COLO829 (cell line): ENCODE results near the gene SUN2.

Experiments used
- DNase-seq: peaks from one replicate; pipeline ENCODE4 v3.0.0; 2012; ENCODE audit warnings: low spot score

The SUN2 gene

GRCh38 chr22:38735126-38735464, 20.7 kb downstream of the SUN2 start:
- DNase-seq: no peak

- DNase-seq: no peak
Observed at GRCh38 chr22:38734421-38735100, 21.2 kb downstream of the SUN2 start.

- no peak for DNase-seq
Observed at GRCh38 chr22:38733724-38734381, 21.9 kb downstream of the SUN2 start.

GRCh38 chr22:38733329-38733723, 22.5 kb downstream of the SUN2 start:
- DNase-seq: peak; percentile 50

- no peak for DNase-seq
Observed at GRCh38 chr22:38732251-38732815, 23.5 kb downstream of the SUN2 start.

- no peak for DNase-seq
Observed at GRCh38 chr22:38731703-38732161, 24.1 kb downstream of the SUN2 start.

- no peak for DNase-seq
Observed at GRCh38 chr22:38730411-38730871, 25.4 kb downstream of the SUN2 start.

GRCh38 chr22:38729946-38730345, 25.9 kb downstream of the SUN2 start:
- DNase-seq: no peak

- DNase-seq: no peak
Observed at GRCh38 chr22:38728871-38729796, 26.7 kb downstream of the SUN2 start.

GRCh38 chr22:38727530-38728451, 28.0 kb downstream of the SUN2 start:
- DNase-seq: no peak

- DNase-seq: no peak
Observed at GRCh38 chr22:38727123-38727522, 28.7 kb downstream of the SUN2 start.

GRCh38 chr22:38725900-38726655, 29.7 kb downstream of the SUN2 start:
- no peak for DNase-seq

GRCh38 chr22:38724926-38725571, 30.7 kb downstream of the SUN2 start:
- peak; percentile 59 for DNase-seq

- DNase-seq: no peak
Observed at GRCh38 chr22:38724176-38724575, 31.6 kb downstream of the SUN2 start.

- no peak for DNase-seq
Observed at GRCh38 chr22:38721551-38721950, 34.2 kb downstream of the SUN2 start.

GRCh38 chr22:38720350-38720749, 35.4 kb downstream of the SUN2 start:
- no peak for DNase-seq

GRCh38 chr22:38719196-38719595, 36.6 kb downstream of the SUN2 start:
- no peak for DNase-seq

- peak; percentile 98 for DNase-seq
Observed at GRCh38 chr22:38718414-38718813, 37.4 kb downstream of the SUN2 start.

GRCh38 chr22:38717244-38717643, 38.6 kb downstream of the SUN2 start:
- no peak for DNase-seq

- no peak for DNase-seq
Observed at GRCh38 chr22:38716826-38717225, 39.0 kb downstream of the SUN2 start.
